Measurements from ENCODE around the gene EVI5L.

EVI5L gene

GRCh38 chr19:7898967-7899366, 68.9 kb downstream of the EVI5L start:
- no peak for DNase-seq (ENCODE audit: low spot score)

DNA sequence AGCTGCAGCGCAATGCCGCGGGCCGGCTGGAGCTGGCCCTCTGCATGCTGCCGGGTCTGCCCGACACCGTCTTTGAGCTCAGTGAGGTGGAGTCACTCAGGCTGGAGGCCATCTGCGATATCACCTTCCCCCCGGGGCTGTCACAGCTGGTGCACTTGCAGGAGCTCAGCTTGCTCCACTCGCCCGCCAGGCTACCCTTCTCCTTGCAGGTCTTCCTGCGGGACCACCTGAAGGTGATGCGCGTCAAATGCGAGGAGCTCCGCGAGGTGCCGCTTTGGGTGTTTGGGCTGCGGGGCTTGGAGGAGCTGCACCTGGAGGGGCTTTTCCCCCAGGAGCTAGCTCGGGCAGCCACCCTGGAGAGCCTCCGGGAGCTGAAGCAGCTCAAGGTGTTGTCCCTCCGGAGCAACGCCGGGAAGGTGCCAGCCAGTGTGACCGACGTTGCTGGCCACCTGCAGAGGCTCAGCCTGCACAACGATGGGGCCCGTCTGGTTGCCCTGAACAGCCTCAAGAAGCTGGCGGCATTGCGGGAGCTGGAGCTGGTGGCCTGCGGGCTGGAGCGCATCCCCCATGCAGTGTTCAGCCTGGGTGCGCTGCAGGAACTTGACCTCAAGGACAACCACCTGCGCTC, 69.8 kb downstream of the EVI5L start:
- no peak for DNase-seq (ENCODE audit: low spot score)

DNA sequence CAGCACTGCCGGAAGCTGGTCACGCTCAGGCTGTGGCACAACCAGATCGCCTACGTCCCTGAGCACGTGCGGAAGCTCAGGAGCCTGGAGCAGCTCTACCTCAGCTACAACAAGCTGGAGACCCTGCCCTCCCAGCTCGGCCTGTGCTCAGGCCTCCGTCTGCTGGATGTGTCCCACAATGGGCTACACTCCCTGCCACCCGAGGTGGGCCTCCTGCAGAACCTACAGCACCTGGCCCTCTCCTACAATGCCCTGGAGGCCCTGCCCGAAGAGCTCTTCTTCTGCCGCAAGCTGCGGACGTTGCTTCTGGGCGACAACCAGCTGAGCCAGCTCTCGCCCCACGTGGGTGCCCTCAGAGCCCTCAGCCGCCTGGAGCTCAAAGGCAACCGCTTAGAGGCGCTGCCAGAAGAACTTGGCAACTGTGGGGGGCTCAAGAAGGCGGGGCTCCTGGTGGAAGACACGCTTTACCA, 70.4 kb downstream of the EVI5L start:
- DNase-seq (ENCODE audit: low spot score) = no peak

- DNase-seq (ENCODE audit: low spot score) = peak; percentile 9
Observed at GRCh38 chr19:7900931-7901330, 70.9 kb downstream of the EVI5L start.

- no peak for DNase-seq (ENCODE audit: low spot score)
Observed at GRCh38 chr19:7901337-7901736, 71.3 kb downstream of the EVI5L start.

- peak; percentile 41 for DNase-seq (ENCODE audit: low spot score)
Observed at GRCh38 chr19:7902796-7903243, 72.8 kb downstream of the EVI5L start.

- peak; percentile 99 for DNase-seq (ENCODE audit: low spot score)
Observed at GRCh38 chr19:7903244-7904073, 73.4 kb downstream of the EVI5L start, which contains the start of gene MAP2K7. TSS of gene MAP2K7 (plus strand) at chr19:7903877. CDS start at chr19:7903945, 68 bp downstream.

- peak; percentile 55 for DNase-seq (ENCODE audit: low spot score)
Observed at GRCh38 chr19:7904074-7905020, 74.3 kb downstream of the EVI5L start.

GRCh38 chr19:7905268-7905667, 75.2 kb downstream of the EVI5L start:
- no peak for DNase-seq (ENCODE audit: low spot score)

DNA sequence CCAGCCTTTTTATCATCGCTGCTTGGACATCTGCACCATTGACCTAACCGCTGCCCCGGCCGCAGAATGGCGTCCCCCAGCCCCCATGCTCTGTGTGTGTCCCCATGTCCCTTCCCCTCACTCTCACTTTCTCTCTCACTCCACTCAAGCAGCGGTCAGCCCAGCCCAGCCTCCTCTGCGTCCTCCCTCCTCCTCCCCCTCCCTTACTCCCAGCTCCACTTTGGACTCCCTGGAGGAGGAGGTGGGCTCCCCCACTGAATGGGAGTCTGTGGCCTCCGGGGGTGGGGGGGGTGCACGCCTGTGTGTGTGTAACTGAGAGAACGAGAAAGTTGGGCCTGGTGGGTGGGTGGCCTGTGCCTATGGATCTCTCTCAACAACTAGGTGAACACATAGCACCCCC, 75.8 kb downstream of the EVI5L start:
- DNase-seq (ENCODE audit: low spot score) = no peak

DNA sequence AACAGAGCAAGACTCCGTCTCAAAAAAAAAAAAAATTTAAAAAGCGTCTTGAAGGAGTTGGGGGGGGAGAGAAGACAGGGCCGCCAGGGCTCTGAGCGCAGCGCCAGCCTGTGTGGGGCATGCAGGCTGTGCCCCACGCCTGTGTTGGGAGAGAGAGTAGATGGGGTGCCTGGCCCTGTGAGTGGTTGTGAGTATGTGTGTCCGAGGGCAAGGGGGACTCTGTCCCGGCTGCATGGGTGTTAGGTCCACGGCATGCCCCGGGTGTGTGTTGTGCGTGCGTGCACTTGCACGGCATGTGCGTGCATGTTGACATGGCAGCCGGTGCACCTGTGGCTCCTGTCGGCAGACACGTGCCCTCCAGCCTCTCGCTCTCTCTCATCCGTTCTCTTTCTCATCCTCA, 77.1 kb downstream of the EVI5L start:
- DNase-seq (ENCODE audit: low spot score) = no peak

DNA sequence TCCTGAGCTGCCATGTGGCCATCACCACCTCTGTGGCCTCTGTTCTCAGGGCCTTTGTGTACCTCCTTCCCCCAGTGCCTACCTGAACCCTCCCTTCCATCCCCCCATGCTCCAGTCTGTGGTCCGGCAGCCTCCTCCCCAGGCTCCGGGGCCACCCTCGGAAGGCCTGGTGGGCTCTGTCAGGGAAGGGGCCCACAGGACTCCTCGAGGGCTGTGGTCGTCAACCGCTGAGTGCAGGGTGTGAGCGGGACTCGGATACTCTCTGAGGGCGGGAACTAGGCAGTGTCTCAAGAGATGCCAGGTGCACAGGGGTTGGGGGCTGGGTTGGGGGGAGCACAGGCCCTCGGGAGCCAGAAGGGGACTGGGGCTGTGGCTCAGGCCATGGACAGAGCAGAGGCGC, 77.5 kb downstream of the EVI5L start:
- DNase-seq (ENCODE audit: low spot score) = no peak

GRCh38 chr19:7908078-7908699, 78.2 kb downstream of the EVI5L start:
- no peak for DNase-seq (ENCODE audit: low spot score)

DNA sequence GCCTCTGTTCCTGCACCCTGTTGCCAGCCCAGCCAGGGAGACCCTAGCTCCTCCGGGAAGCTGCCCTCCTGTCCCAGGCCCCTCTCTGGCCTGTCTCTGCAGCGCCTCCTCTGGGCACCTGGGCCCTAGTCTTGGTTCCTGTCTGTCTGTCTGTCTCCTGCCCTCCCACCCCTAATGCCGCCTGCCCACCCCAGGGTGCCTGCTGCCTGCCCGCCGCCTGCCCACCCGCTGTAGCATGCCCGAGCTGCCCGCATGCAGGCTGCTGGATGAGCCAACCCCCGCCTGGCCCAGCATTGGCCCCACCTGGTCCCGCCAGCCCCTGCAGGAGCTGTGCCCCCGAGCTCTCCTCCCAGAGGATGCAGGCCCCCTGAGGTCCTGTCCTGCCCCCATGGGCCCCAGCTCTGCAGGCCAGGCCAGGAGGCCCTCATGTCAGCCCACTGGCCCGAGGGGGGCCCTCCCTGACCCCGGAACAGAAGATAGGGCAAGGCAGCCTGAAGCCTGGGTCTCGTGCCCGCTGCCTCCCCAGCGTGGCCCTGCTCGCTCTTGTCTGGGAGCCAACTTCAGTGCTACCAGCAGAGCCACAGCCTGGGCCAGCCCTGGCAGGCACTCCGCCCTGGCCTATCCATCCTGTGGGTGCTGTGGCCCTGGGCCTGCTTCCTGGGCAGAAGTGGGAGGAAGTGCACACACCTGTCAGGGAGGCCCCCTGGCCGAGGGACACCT, 78.9 kb downstream of the EVI5L start:
- no peak for DNase-seq (ENCODE audit: low spot score)

- DNase-seq (ENCODE audit: low spot score) = no peak
Observed at GRCh38 chr19:7909471-7910067, 79.6 kb downstream of the EVI5L start.

- DNase-seq (ENCODE audit: low spot score) = no peak
Observed at GRCh38 chr19:7910321-7911161, 80.5 kb downstream of the EVI5L start.

DNA sequence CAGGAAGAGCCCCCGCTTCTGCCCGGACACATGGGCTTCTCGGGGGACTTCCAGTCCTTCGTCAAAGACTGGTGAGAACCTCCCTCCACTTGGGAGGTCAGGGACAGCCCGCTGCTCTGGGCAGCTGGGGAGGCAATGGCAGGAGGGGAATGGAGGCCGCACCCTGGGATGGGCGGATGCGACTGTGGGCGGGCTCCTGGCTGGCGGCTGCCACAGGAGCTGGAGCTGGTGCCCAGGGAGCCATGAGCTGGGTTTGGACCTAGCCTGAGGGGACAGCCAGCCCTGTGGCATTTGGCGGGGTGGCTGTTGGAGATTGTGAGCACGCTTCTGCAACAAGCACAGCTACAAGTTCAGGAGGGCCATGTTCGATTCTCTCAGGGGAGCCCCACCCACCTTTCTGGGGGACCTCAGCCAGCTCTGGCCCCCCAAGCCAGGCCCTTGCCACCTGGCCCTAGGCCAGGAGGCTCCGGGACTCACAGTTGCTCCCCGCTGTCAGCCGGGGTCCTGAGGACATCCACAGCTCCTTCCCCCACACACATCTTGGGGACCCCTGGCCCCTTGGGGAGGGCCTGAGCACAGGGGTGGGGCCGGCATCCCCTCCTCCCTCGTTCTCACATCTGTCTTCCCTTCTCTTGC, 81.6 kb downstream of the EVI5L start:
- no peak for DNase-seq (ENCODE audit: low spot score)

DNA sequence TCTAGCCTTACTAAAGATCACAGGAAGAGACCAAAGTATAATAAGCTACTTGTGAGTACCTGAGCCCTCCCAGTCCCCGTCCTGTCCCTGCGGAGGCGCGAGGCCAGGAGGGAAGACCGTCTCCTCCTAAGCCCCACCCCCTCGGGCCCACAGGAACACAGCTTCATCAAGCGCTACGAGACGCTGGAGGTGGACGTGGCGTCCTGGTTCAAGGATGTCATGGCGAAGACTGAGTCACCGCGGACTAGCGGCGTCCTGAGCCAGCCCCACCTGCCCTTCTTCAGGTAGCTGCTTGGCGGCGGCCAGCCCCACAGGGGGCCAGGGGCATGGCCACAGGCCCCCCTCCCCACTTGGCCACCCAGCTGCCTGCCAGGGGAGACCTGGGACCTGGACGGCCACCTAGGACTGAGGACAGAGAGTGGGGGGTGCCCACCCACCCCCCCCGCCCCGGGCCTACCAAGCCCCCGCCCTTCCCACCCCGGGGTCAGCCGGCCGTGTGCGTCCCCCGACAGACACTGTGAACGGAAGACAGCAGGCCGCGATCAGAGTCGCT, 82.2 kb downstream of the EVI5L start:
- DNase-seq (ENCODE audit: low spot score) = no peak

Measured in LoVo (cell line).